Measurements from ENCODE around the gene SLC39A5. TPM values are rescaled to one million over a fixed set of nuclear protein-coding genes. Genes with fewer than 3 reads are reported as not detected.

The SLC39A5 gene
- total and polyA plus RNA-seq, 2 donors (not counting 1 experiment from before 2014, with no cell fraction given): 0.69 to 0.97 TPM

GRCh38 chr12:56189918-56190694 lies 39.7 kb upstream of the SLC39A5 start:
- peak overlapping the region; percentile 92 for H3K9ac ChIP-seq (ENCODE audit: low read length)
- no peaks in the 10 kb centered on the region for H3K9me3 ChIP-seq (ENCODE audit: control extremely low read depth in 1 of 3, control insufficient read depth in 2 of 3, insufficient read depth in 1 of 3, low read length in 2 of 3)
- H3K4me1 ChIP-seq (ENCODE audit: control insufficient read depth in 2 of 2, insufficient read depth in 2 of 2, low read length in 2 of 2): peaks cover 19 to 34% of the 10 kb centered on the region in 2 donors
- TF ChIP-seq EZH2 (IDR thresholded peaks at IDR 0.05; ENCODE audit: borderline replicate concordance, insufficient read depth, low read depth, low read length, poor library complexity, severe bottlenecking) (no peak), CTCF (IDR thresholded peaks at IDR 0.05) (peak; percentile 41)
- 1% methylated on average over 22 of the region's 42 CpGs for WGBS (ENCODE audit: insufficient coverage)
- Mint-ChIP-seq H3K27me3 (no peaks in the 10 kb centered on the region), H3K9me3 (ENCODE audit: insufficient read depth) (no peaks in the 10 kb centered on the region), H3K27ac (peak overlapping the region; percentile 97), H3K4me1 (peaks cover 49% of the 10 kb centered on the region), H3K4me3 (peak overlapping the region; percentile 98)
- intact Hi-C loops (cut with micrococcal nuclease): loop anchor here (1.0 to 10.0 kb wide), 8 partner anchors 32 to 278 kb away; partner anchors contain the start of genes CNPY2, MYL6, RPS26 and SPRYD4
- peak overlapping the region; percentile 97 for H2AFZ ChIP-seq (ENCODE audit: insufficient read depth, low read depth, low read length, poor library complexity, severe bottlenecking)
- ATAC-seq (ENCODE audit: low read depth) (peak; percentile 18), DNase-seq (peak; percentile 86)
- peaks cover 0 to 13% of the 10 kb centered on the region in 2 experiments for H3K36me3 ChIP-seq (replicated peaks in 1 of 2; ENCODE audit: control extremely low read depth in 1 of 2, control insufficient read depth in 1 of 2, extremely low read depth in 1 of 2, insufficient read depth in 2 of 2, low read length in 1 of 2)
- ChIA-PET POLR2A (interaction anchor here (0.6 to 3.2 kb wide), 23 partner anchors 18 to 298 kb away, joined by 3 to 35 read pairs (median 6); partner anchors contain the start of genes COQ10A, CS, ESYT1 and GLS2), CTCF (interaction anchor here (0.5 to 6.7 kb wide), 46 partner anchors 9 to 497 kb away, joined by 3 to 247 read pairs (median 5); partner anchors contain the start of genes ANKRD52, COQ10A, ESYT1 and MYL6B)
- H3K4me2 ChIP-seq (replicated peaks; ENCODE audit: low read depth, low read length, poor library complexity, severe bottlenecking): peak overlapping the region; percentile 99
- H4K20me1 ChIP-seq (ENCODE audit: control insufficient read depth, insufficient read depth, low read length, poor library complexity, severe bottlenecking): no peaks in the 10 kb centered on the region
- H3K4me3 ChIP-seq (ENCODE audit: control extremely low read depth in 1 of 5, extremely low read depth in 1 of 5, insufficient read depth in 1 of 5, low read depth in 2 of 5, low read length in 4 of 5): peak overlapping the region; percentile 22 to 89 (median 85)
- H3K27ac ChIP-seq (ENCODE audit: low read length in 2 of 2): peak overlapping the region; percentile 75 to 86
- H3K27me3 ChIP-seq (replicated peaks in 1 of 4; ENCODE audit: control extremely low read depth in 1 of 4, control insufficient read depth in 3 of 4, insufficient read depth in 4 of 4, low read length in 3 of 4): no peaks in the 10 kb centered on the region
- peaks cover 29% of the 10 kb centered on the region for H3K79me2 ChIP-seq (ENCODE audit: control insufficient read depth, insufficient read depth, low read length)
